COLO668 (cell line): ENCODE results near the gene RLN1.
"Not testable (repeated sequence)": the region's sequence is repeated elsewhere in the genome, so short reads cannot be mapped to it uniquely, and the experiment has no call there.

Experiments
- DNase-seq: peaks from one replicate; lab custom pipeline; 2025; ENCODE audit not compliant: unreplicated experiment; lab: John Stamatoyannopoulos, UW

RLN1 gene

DNA sequence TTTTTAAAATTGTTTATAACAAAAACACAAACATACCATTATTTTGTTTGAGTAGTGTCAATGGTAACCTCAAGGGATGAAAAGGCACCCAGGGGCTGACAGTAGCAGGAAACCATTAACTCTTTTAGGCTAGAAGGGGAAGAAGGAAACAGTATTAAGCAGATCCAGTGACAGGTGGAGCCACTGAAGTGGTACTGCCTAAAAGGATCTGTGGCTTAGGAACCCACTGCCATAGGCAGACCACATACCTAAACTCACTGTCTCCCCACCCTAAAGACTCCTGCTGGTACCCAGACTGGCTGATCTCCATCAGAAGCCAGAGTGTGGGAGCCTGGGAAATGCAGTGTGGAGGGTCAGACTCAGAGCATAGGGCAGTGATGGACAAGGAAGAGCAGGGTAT, 13.5 kb downstream of the RLN1 start:
- DNase-seq = no peak

DNA sequence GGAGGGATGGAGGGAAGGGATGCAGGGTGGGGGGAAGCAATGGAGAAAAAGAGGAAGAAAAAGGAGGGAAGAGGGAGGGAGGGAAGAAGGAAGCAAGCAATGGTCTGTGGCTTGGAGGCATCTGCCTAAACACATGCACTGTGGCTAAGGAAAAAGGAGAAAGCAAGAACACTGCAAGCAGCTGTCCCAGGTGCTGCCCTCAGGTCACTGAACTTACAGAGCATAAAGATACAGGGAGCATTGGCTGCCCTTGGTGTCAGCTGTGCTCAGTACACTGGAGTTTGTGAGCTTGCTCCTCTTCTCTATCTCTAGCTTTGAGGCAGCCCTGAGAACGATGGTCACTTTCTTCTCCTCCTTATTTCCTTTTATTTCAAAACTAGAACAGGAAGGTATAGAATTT, 18.1 kb downstream of the RLN1 start:
- not testable (repeated sequence) for DNase-seq

DNA sequence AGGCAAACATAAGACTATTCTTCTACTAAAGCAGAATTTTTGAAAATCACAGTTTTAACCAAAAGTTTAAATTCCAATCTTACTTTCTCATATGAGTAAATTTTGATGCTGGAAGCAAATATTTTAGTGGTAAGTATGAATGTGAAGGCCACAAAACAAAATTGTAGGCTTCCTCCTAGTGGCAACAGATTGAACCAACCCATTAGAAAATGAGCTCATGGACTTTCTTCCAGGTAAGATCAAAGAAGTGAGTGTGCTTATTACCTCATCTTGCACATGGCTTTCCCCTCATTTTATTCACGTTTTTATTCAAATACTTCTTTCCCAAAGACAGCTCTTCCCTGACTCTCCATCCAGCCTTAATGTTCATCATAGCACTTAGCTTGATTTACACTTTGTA, 18.6 kb downstream of the RLN1 start:
- no peak for DNase-seq

DNA sequence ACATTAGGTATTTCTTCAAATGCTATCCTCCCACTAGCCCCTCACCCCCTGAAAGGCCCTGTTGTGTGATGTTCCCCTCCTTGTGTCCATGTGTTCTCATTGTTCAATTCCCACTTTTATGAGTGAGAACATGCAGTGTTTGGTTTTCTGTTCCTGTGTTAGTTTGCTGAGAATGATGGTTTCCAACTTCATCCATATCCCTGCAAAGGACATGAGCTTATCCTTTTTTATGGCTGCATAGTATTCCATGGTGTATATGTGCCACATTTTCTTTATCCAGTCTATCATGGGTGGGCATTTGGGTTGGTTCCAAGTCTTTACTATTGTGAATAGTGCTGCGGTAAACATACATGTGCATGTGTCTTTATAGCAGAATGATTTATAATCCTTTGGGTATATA, 23.3 kb downstream of the RLN1 start:
- not testable (repeated sequence) for DNase-seq

DNA sequence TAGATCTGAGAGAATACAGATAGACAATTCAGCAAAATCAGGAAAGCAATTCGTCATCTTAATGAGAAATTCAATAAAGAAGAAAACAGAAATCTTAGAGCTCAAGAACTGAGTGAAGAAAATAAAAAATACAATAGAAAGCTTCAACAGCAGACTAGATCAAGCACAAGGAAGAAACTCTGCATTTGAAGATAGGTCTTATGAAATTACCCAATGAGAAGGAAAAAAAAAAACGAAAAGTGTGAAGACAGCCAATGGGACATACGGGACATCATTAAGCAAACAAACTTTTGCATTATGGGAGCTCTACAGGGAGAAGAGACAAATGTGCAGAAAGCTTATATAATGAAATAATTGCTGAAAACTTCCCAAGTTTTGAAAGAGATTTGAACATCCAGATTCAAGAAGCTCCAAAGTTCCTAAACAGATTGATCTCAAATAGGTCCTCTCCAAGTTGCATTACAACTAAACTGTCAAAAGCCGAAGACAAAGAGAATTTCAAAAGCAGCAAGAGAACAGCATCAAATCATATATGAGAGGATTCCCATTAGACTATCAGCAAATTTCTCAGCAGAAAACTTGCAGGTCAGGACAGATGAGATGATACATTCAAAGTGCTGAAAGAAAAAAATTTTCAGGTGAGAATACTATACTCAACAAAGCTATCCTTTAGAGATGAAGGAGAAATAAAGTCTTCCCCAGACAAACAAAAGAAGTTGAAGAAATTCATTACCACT, 24.3 kb downstream of the RLN1 start:
- no peak for DNase-seq

DNA sequence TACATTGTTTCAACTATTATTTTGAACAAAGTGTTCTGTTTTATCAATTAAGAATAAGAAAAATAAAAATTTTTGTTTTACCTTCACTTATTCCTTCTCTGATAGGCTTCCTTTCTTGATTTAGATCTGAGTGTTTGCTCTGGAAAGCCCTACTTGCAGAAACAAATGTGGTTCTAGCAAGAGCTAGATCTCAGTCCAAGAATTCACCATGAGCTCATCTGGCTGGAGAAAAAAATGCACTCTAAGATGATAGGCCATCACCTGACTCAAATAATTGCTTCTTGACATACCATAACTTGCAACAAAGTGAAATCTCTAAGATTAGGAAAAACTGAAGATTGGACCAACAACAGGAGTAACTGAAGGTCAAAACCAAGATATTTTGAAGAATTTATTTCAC, 28.8 kb downstream of the RLN1 start:
- DNase-seq = no peak

DNA sequence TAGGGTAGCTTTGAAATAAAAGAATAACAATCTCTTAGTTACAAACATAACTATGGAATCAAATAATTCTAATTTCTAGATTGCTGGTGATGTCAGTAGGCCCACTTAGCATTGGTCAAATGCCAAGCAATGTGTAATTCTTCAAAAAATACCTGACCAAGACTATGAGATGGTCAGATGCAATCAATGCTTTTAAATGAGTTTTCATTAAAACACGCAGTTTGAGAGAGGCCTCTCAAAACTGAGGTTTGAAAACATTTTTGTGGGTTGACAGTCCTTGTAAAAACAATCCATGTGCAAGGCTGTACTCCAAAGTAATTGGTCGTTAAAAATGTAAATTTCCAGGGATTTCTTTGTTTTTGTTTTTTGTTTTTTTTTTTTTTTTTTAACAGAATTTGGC, 33.9 kb downstream of the RLN1 start:
- DNase-seq = no peak

DNA sequence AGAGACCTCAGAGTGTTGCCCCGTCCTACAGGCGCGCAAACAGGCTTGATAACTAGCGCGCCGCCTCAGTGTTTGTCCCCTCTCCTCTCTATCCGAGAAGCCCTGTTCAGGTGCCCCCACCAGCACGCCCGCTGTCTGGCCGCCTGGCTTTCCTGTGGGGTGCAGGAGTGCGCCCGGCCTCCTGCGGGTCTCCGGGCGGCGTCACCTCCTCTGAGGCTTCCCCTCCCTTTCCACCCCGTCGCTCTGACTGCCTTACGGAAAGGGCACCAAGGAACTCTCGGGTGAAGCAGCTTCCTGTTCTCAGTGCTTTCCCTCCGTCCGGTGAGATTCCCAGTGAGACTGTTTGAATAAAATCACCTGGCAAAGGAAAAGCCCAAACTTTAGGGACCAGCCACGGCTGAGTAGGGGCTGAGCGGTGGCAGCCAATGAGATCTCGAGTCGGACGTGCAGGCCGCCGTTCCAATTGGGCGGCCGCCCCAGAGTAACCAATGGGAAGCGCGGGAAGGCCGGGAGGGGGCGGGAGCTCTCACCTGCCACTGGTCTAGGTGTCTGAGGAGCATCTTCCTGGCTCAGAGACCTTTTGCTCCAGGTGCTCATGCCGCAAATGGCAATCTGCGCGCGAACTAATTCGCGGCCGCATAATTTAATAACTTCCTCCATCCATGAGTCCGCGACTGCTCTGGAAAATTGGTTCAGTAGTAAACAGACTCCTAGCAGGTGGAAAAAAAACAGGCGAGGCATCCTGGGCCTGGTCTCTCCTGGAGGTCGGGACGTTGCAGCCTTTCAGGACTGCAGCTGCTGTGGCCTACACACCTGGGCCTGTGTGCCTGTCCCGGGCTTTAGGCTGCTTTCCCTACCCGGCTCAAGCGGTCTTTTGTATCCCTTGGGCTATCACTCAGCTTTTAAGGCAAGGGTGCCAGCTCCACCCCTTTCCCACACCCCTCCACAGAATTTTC, 35.6 kb downstream of the RLN1 start, which contains the start of gene RLN2:
TSS of gene RLN2 (minus strand) at position 877 of the 956 bp plus-strand sequence. CDS start at position 741, 136 bp downstream.
- peak; percentile 12 for DNase-seq

DNA sequence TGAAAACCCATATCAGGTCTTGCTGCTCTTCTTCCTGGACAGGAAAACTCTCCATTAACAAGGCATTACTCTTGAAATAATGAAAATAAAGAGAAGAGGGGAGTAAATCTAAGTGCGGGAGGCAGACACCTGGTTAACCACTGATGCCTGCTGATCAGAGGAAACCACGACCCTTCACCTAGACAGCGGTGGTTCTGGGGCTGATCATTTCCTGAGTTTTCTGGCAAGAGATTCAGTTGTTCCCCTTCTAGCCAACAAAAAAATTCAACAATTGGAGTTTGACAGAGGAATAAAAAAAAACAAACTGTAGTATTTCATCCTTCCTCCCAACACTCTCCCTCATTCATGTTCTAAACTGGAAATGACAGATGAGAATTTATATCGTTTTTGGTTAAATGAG, 38.1 kb downstream of the RLN1 start:
- no peak for DNase-seq

DNA sequence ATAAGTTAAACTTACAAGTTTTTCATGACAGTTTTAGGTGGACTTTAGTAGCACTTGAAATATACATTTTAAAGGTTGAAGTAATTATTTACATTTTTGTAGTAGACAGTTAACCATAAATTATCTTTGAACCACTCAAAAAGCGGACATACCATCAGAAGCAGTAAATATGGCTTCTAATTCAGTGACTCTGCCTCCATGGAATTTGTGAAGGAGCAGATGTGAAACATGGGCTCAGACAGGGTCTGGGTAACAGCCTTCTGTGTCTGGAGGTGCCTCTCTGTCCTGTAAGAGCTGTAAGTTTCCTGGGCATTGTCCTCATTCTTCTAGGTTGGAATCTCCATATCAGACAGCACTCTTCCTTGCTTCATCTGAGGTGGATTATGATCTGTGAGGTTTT, 47.5 kb downstream of the RLN1 start:
- DNase-seq = no peak

DNA sequence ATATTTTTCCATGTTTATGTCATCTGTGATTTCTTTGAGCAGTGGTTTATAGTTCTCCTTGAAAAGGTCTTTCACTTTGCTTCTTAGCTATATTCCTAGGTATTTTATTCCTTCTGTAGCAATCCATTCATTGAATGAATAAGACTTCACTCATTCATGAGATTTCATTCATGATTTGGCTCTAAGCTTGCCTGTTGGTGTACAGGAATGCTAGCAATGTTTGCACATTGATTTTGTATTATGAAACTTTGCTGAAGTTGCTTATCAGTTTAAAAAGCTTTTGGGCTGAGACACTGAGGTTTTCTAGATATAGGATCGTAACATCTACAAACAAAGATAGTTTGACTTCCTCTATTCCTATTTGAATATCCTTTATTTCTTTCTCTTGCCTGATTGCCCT, 51.1 kb downstream of the RLN1 start:
- no peak for DNase-seq

DNA sequence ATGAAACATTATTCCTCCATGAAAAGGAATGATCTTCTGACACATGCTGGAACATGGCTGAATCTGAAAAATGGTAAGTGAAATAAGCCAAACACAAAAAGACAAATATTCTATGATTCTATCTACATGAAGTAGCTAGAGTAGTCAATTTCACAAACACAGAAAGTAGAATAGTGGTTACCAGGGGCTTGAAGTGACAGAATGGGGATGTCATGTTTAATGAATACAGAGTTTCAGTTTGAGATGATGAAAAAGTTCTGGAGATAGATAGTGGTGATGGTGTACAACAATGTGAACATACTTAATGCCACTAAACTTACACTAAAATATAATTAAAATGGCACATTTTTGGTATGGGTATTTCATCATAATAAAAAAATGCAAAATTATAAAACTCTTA, 53.4 kb downstream of the RLN1 start:
- DNase-seq = no peak
